Right lobe of liver (tissue), 4 donors: Measurements from ENCODE around the gene CFAP157.

Experiments used
- POLR2A ChIP-seq: fragments of 450-650 bp; IDR thresholded peaks from one replicate; pipeline ENCODE4 v1.6.1; 2017; ENCODE audit warnings: antibody characterized with exemption, mild to moderate bottlenecking
- TF ChIP-seq, protein P1 (sequence below), 4 donors: fragments of 200-600 bp in 3 of 4; fragments of 450-650 bp in 1 of 4; IDR thresholded peaks; one replicate each; pipeline versions ENCODE4 v1.5.1 to v1.8.0; 2016 to 2022; ENCODE audit warnings: antibody characterized with exemption in 4 of 4, mild to moderate bottlenecking in 2 of 4
- donor health status: DM: no; HTN: no; CAD: no.
- donor health status: DM: no; HTN: no; CAD: no.
- donor health status: DM: no; HTN: yes; CAD: no.

DNA sequence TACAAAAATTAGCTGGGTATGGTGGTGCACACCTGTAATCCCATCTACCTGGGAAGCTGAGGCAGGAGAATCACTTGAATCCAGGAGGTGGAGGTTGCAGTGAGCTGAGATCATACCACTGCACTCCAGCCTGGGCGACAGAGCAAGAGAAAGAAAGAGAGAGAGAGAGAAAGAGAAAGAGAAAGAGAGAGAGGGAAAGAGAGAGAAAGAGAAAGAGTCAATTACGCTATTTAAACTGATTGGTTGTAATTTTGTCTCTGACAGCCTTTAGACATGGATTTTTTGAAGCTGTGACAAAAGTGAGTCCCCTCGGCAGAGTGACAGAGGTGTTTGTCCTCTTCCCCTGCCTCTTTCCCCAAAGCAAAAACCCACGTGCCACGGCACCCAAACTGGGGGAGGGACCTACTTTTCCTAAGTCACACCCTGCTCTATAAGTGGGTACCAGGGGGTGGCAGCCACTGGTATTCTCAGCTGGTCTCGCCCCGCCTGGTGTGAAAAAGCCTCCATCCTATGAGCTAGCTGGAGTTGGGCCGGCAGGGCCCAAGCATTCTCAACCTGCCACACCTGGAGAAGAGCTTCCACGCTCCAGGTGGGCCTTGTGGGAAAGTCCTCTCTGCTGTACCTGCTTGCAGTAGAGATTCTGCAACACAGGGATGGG, 3.4 kb upstream of the CFAP157 start:
- TF ChIP-seq, protein P1, sequence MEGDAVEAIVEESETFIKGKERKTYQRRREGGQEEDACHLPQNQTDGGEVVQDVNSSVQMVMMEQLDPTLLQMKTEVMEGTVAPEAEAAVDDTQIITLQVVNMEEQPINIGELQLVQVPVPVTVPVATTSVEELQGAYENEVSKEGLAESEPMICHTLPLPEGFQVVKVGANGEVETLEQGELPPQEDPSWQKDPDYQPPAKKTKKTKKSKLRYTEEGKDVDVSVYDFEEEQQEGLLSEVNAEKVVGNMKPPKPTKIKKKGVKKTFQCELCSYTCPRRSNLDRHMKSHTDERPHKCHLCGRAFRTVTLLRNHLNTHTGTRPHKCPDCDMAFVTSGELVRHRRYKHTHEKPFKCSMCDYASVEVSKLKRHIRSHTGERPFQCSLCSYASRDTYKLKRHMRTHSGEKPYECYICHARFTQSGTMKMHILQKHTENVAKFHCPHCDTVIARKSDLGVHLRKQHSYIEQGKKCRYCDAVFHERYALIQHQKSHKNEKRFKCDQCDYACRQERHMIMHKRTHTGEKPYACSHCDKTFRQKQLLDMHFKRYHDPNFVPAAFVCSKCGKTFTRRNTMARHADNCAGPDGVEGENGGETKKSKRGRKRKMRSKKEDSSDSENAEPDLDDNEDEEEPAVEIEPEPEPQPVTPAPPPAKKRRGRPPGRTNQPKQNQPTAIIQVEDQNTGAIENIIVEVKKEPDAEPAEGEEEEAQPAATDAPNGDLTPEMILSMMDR (IDR thresholded peaks at IDR 0.05) = no peak
- TF ChIP-seq POLR2A = no peak
